AG04449 (cell line): ENCODE measurements around the gene RNGTT.

Experiments
- CTCF ChIA-PET: fragments of 350-600 bp; formaldehyde crosslinking; extraction: SDS; loops from one replicate; lab custom pipeline; 2021; ENCODE audit warnings: antibody characterized with exemption; lab: Yijun Ruan, JAX
- POLR2A ChIA-PET: fragments of 400-600, 350-600 bp; formaldehyde crosslinking; extraction: SDS; loops from one replicate; lab custom pipeline; 2020; ENCODE audit warnings: antibody characterized with exemption, inconsistent platforms; lab: Yijun Ruan, JAX
- DNase-seq: peaks from one replicate; pipeline ENCODE4 v3.0.0-alpha.2; 2010; ENCODE audit warnings: low read depth, low spot score
- H3K4me3 ChIP-seq: 2 replicates; pipeline ENCODE4 v1.5.1; 2011; ENCODE audit warnings: low read depth, mild to moderate bottlenecking, control low read depth, low read length
- TF ChIP-seq, protein P1 (sequence below): IDR thresholded peaks from one replicate; pipeline ENCODE4 v1.5.1; 2011; ENCODE audit warnings: mild to moderate bottlenecking, moderate library complexity, low read length, control low read depth, inconsistent platforms; ENCODE audit not compliant: insufficient read depth; ENCODE audit errors: missing control alignments

The RNGTT gene

GRCh38 chr6:88631830-88632229 lies 331.6 kb downstream of the RNGTT start:
- no peak overlapping the region for H3K4me3 ChIP-seq
- POLR2A ChIA-PET: no interaction called here
- TF ChIP-seq, protein P1, sequence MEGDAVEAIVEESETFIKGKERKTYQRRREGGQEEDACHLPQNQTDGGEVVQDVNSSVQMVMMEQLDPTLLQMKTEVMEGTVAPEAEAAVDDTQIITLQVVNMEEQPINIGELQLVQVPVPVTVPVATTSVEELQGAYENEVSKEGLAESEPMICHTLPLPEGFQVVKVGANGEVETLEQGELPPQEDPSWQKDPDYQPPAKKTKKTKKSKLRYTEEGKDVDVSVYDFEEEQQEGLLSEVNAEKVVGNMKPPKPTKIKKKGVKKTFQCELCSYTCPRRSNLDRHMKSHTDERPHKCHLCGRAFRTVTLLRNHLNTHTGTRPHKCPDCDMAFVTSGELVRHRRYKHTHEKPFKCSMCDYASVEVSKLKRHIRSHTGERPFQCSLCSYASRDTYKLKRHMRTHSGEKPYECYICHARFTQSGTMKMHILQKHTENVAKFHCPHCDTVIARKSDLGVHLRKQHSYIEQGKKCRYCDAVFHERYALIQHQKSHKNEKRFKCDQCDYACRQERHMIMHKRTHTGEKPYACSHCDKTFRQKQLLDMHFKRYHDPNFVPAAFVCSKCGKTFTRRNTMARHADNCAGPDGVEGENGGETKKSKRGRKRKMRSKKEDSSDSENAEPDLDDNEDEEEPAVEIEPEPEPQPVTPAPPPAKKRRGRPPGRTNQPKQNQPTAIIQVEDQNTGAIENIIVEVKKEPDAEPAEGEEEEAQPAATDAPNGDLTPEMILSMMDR: no peak
- DNase-seq: no peak
- CTCF ChIA-PET: no interaction called here

- no peak for DNase-seq
- CTCF ChIA-PET: interaction anchor here (1.9 kb wide), 1 partner anchor 11 kb away, joined by 5 read pairs; no protein-coding TSS in a partner anchor
- POLR2A ChIA-PET: no interaction called here
- H3K4me3 ChIP-seq: no peak overlapping the region
- TF ChIP-seq, protein P1: no peak
Observed at GRCh38 chr6:88629838-88630494, 333.5 kb downstream of the RNGTT start.

GRCh38 chr6:88626460-88626859 lies 337.0 kb downstream of the RNGTT start:
- no peak overlapping the region for H3K4me3 ChIP-seq
- DNase-seq: no peak
- ChIA-PET CTCF (no interaction called here), POLR2A (no interaction called here)
- TF ChIP-seq, protein P1: no peak

DNA sequence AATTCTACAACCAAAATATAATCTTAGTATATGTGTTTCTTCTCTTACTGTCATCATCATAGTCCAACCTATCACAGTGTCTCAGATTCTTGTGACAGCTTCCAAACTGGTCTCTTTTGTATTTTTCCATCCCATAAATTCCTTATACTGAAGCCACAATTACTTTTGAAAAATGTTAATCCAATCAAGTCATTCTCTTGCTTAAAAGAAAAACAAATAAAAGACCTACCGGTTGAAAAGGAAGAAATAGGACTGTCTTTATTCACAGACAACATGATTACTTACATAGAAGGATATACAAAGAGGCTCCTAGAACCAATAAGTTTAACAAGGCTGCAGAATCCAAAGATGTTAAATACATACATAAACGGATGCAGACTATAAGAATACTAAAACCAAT lies 339.9 kb downstream of the RNGTT start:
- H3K4me3 ChIP-seq: no peak overlapping the region
- TF ChIP-seq, protein P1: no peak
- POLR2A ChIA-PET: no interaction called here
- DNase-seq: no peak
- CTCF ChIA-PET: no interaction called here

- TF ChIP-seq, protein P1: no peak
- no peak overlapping the region for H3K4me3 ChIP-seq
- POLR2A ChIA-PET: no interaction called here
- DNase-seq: no peak
- CTCF ChIA-PET: no interaction called here
Observed at GRCh38 chr6:88619951-88620350, 343.5 kb downstream of the RNGTT start.

DNA sequence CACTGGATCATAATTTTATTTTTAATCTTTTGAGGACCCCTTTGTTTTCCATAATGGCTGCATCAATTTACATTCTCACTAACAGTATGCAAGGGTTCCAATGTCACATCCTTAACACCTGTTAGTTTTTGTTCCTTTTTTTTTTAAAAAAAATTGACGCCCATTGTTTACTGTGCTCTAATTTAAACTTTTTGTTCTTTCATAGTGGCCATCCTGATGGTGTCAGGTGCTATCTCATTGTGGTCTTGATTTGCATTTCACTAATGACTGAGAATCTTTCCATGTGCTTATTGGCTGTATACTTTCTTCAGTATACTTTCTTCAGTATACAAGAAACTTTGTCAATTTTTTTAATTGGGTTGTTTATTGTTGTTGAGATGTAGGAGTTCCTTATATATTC lies 347.0 kb downstream of the RNGTT start:
- ChIA-PET CTCF (no interaction called here), POLR2A (no interaction called here)
- no peak for DNase-seq
- TF ChIP-seq, protein P1: no peak
- no peak overlapping the region for H3K4me3 ChIP-seq
